GM19193 (cell line): Measurements from ENCODE around the gene PTPRN2.

Source experiments
- POLR2A ChIP-seq: IDR thresholded peaks from 4 replicates; pipeline ENCODE4 v1.6.1; 2011; ENCODE audit not compliant: insufficient read depth, insufficient read length; ENCODE audit errors: extremely low read depth

Gene PTPRN2

DNA sequence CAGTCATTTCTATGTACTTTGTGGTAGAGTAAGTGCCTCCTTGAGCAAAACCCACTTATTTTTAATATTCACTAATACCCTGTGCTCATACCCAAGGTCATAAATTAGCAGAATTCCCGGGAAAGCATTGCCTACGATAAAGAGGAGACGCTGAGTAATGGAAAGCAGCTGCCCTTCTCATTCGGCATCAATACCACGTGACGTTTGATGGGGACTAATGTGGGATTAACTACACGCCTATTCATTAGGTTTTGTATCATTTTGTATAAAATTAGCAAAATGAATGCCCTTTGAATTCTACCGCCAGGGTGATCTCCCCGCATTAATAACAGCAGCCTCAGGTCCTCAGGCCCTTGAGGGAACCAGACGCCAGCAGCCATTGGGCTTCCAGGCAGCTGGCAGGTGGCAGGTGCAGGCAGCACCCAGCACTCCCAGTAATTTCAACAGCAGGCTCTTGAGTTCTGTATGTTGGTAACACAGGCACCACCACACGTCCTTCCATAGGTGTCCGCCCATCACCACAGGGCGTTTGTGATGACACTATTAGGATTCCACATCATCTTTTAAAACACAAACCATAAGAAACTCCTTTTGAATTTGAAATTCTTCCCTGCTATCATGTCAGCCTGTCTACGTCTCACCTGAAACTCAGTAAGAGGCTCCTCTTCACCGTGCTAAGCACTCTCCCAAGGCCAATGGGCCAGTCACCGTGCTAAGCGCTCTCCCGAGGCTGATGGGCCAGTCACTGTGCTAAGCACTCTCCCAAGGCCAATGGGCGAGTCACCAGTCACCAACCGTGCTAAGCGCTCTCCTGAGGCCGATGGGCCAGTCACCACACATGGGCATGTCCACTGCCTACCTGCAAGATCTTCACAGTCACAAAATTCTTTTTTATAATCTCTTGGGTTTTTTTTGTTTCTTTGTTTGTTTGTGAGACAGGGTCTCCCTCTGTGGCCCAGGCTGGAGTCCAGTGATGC lies 509.4 kb downstream of the PTPRN2 start:
- no peak for TF ChIP-seq POLR2A

DNA sequence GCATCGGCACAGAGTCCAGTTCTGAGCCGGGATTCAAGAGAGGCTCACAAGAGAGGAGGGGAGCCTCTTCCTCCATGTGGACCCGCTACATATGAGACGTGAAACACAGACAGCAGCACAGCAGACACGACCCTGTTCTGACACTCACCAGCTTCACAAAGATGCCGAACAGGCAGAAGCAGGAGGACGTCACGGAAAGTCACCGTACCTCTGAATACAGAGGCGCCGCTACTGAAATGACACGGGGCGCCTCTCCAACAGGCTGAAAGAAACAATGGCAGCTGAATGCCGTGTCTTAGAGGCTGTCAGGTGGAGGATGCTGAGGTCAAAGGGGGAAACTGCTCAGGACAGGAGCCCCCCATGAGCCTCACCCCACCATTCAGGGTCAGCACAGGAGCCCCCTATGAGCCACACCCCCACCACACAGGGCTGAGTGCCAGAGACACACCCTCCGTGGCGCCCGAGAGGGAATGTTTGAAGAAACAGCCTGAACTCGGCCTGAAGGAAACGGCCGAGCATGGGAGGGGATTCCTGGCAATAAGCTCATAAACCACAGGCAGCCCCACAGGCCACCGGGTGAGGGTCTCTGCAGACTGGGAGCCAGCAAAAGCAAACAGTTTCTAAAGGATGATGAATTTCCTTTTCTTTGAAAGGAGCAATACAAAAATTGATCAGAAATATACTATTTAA lies 510.3 kb downstream of the PTPRN2 start:
- no peak for TF ChIP-seq POLR2A

DNA sequence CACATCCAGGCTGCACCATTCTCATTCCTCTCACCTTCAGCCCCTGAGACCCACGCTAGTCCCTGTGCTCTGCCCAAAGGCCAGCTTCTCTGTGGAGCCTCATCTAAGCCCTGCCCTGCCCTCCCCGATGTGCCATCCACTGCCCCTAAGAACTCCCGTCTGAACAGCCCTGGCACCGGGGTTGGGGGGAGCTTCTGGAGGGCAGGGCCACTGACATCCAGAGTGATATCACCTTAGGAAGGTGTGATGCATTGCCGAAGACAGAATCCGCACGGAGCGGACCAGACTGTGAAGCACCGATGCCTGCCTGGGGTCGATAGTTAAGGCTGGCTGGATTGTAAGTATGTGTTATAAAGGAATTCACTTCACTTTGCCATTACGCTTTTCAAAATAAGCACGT lies 511.0 kb downstream of the PTPRN2 start:
- no peak for TF ChIP-seq POLR2A

DNA sequence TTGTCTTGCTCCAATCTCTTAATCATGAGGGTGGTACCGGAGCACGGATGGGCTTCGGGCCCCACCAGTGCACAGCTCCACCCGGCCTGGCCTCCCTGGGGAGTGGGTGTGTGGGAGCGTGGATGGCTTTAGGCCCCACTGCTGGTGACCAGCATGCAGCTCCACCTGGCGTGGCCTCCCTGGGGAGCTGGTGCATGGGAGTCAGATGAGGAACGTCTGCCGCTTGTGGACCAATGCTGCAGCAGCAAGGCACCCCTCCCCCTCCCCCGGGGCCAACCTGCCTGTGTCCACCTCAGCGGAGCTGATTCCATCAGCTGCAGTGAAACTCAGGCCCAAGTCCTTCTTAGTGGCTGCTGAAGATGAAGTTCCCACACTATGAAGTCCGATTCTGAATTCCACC lies 511.4 kb downstream of the PTPRN2 start:
- no peak for TF ChIP-seq POLR2A

DNA sequence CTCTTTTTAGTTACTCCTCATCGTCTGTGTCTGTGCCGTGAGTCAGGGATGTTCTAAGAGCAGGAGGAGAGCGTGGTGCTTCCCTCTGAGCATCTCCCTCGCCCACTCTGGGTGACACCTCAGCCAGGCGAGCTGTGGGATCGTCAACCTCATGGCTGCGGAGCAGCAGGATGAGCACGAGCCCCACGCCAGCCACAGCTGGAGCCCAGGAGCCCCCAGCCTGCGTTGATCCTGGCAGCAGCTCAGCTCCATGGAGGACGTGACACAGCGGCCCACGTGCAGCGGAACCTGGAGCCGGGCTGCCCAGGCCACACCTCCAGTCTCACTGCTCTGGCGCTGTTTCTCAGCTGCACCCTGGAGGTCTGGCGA lies 512.0 kb downstream of the PTPRN2 start:
- no peak for TF ChIP-seq POLR2A

DNA sequence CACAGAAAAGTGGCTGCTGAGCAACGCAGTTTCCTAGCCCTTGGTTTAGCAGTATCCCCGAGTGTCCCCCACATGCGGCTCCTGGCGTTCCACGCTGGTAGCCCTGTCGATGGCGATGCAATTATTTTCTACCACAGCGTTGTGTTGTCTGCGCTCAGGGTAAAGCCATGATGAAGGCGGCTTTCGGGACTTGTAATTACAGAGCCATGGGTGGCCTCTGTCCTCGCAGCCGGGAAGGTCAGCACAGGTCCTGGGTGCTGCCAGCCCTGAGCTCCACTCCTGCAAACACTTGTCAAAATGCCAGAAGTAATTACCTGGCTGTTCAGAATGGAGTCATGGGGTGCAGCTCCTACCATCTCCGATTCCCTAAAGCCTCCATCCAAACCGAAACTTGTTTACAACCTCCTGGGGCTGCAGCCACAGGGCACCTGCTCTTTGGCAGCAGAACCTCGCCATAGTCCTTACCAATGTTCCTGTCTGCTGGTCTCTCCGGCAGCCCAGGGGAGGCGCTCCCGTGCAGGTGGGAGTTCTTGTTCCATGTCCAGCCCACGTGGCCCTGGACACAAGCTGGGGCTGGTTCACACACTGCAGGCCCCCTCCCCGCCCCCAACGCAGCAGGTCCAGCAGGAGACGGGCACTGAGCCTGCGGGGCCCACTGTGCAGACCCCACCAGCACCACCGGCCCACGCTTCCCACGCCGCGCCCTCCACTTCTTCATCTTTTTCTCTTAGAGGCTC lies 512.6 kb downstream of the PTPRN2 start:
- no peak for TF ChIP-seq POLR2A

DNA sequence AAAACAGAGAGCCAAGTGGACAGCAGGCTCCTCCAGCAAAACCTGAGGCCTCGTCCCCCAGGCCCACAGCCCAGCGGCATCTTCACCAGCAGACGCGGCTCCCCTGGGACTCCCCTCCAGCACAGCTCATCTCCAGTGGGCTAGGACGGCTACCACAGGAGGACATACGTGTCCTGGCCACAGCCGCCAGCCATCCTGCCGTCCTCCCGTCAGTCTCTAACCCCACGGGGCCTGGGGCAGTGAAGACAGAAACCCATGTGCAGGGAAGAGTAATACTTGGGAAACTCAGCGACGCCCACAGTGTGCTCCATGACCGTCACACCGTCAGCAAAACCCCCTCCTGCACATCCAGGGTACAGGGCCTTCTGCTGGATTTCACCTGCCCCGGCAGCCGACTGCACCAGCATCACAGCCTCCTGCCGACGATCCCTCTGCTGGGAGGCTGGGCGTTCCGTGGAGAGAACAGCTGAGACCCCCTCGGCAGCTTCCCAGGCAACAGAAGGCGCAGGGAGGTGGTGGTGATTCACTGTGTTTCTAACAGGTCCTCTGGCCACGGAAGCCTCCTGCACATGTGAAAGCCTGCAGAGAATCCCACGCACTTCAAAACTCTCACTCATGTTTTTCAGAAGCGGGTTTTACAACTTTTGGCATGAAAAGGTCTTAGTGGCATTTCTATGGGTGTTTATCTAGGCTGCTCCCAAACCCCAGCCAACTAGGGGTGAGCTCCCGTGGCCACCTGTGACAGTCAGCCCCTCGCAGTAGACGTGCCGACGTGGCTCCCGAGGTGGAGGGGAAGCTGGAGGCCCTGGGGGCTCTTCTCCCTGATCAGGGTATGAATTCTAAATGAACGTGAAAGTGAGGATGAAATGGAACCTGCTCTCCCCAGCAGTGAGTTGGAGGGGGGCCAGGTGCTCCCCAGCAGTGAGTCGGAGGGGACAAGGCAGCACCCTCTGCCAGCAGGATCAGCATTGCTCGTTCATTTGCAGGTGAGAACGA lies 513.5 kb downstream of the PTPRN2 start:
- TF ChIP-seq POLR2A: no peak

DNA sequence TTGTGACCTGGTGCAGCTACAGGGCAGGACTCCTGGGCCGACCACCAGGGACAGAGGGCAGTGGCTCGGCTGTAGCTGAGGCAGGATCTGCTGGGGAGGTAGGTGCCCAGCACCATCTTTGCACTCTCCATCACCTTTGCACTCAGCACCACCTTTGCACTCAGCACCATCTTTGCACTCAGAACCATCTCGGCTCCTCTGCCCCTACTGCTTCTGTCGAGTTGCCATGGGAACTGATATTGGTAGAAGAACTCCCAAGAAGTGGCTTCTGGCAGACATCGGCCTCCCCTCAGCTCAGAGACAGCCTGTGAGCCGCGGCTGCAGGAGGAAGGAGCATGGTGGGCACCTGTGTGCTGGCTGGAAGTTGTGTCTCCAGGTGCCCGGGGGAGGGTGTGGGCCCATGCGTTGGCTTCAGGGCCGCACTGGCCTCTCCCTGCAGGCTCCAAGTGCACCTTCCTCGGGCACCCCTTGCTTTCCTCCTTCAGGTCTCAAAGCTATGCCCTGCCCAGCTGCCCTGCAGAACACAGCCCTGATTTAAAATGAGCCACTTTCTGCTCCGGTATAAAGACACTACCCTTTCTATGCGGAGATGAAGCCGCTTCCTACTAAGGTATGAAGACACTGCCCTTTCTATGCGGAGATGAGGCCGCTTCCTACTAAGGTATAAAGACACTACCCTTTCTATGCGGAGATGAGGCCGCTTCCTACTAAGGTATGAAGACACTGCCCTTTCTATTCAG lies 514.5 kb downstream of the PTPRN2 start:
- no peak for TF ChIP-seq POLR2A

DNA sequence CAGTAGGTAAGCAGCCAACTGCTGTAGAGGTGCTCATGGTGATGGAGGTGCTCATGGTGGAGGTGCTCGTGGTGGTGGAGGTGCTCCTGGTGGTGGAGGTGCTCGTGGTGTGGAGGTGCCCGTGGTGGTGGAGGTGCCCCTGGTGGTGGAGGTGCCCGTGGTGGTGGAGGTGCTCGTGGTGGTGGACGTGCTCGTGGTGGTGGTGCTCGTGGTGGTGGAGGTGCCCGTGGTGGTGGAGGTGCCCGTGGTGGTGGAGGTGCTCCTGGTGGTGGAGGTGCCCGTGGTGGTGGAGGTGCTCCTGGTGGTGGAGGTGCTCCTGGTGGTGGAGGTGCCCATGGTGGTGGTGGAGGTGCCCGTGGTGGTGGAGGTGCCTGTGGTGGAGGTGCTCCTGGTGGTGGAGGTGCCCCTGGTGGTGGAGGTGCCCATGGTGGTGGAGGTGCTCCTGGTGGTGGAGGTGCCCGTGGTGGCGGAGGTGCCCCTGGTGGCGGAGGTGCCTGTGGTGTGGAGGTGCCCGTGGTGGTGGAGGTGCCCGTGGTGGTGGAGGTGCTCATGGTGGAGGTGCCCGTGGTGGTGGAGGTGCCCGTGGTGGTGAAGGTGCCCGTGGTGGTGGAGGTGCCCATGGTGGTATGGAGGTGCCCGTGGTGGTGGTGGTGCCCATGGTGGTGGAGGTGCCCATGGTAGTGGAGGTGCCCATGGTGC lies 517.3 kb downstream of the PTPRN2 start:
- TF ChIP-seq POLR2A: no peak

DNA sequence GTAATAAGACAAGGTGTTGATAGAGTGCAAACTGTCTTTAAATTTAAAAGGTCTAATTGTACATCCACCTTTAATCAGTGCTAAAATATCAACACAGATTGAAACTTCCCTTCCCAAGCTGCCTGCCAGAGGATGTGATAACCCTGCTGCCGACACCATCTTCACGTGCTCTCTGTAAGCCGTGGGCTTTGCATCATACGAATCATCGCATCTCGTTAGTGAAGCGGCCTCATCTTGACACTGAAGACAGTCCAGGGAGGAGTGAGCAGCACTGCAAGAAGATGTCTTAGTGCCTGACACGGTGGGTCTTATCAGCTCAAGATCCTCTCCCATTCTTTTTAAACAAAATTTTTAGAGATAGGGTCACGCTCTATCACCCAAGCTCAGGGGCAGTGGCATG lies 518.8 kb downstream of the PTPRN2 start:
- TF ChIP-seq POLR2A: no peak

DNA sequence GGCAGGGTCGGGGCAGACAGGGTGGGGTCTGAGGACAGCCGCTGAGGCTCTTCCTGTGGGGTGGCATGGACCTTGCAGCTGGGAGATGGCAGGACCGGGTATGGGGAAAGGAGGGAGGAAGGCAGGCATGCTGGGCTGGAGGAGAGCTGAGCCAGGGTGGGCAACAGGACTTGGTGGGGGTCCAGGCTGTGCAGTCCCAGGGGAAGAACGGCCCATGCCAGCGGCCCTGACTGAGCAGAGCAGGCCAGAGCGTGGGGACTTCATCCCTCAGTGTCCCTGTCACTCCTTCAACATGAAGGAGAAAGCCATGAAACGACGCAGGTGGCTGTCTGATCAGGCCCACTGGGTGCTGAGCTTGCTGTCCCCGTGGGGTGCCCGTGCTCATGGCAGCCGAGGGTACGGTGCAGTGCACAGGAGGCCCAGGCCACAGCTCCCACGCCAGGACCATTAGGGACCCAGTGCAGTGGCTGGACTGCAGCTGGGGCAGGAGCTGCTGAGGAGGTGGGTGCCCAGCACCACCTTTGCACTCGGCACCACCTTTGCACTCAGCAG lies 519.6 kb downstream of the PTPRN2 start:
- TF ChIP-seq POLR2A: no peak

DNA sequence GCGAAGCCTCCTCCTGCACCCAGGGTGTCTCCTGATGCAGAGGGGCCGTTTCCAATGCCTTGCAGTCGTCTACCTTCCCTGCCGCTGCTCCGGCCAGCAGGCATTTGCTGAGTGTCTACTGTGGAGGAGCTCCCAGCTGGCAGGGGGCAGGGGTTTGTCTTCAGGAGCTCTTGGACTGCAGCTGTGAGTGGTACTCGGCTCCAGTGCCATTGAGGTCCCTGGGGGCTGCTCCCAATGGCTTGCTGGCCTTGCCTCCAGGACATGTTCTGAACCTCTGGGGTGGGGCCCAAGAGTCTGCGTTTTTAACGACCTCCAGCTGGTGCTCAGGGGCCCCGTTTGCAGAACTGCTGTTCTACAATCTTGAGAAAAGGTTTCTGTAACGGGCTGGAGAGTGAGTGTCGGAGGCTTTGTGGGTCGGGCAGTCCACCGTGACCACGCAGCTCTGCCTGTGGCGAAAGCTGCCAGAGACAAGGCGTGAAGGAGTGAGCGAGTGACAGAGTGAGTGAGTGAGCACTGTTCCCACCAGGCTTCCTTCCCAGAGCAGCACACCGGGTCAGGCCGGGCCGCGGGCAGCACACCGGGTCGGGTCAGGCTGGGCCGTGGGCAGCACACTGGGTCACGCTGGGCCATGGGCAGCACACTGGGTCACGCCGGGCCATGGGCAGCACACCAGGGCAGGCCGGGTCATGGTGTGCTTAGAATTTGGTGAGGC lies 520.2 kb downstream of the PTPRN2 start:
- TF ChIP-seq POLR2A: no peak

DNA sequence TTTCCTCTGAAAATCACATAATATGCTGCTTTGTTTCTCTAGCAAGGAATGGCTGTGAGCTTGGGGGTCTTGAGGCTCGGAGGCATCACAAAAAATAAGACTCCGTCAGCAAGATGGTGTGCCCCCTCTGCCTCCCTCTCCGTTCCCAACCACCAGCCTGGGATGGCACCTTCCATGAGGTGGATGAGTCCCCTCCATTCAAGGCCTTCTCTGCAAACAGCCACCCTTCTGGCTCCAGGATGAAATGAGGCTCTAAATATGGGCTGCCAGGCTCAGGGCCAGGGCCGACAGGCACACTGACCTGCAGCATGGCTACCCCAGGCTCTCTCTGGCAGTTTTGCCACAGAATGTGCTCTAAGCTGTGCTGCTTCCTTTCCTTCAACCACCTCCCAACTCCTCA lies 521.5 kb downstream of the PTPRN2 start:
- no peak for TF ChIP-seq POLR2A

DNA sequence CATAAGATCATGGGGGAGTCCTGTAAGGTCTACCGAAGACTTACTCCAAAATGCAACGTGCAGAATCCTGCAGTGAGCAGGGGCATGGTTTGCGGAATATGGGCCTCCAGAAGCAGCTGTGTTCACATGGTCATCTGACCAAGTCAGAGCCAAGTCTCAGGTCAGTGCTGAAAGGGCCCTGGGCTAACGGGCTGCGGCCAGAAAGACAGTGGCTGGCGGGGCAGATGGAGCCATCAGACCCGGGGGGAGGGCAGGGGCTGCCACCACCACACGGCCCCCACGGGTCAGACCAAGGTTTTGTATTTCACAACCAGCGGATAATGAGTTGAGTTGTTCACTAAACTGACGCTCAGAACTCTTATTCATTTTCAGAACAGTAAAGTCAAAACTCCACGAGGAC lies 522.3 kb downstream of the PTPRN2 start:
- no peak for TF ChIP-seq POLR2A
